AG04449 (cell line): ENCODE data around the gene CADM3.

ENCODE experiments used
- CTCF ChIA-PET: fragments of 350-600 bp; formaldehyde crosslinking; extraction: SDS; loops from one replicate; lab custom pipeline; 2021; ENCODE audit warnings: antibody characterized with exemption; lab: Yijun Ruan, JAX
- POLR2A ChIA-PET: fragments of 400-600, 350-600 bp; formaldehyde crosslinking; extraction: SDS; loops from one replicate; lab custom pipeline; 2020; ENCODE audit warnings: antibody characterized with exemption, inconsistent platforms; lab: Yijun Ruan, JAX
- DNase-seq: peaks from one replicate; pipeline ENCODE4 v3.0.0-alpha.2; 2010; ENCODE audit warnings: low read depth, low spot score
- H3K4me3 ChIP-seq: 2 replicates; pipeline ENCODE4 v1.5.1; 2011; ENCODE audit warnings: low read depth, mild to moderate bottlenecking, control low read depth, low read length
- TF ChIP-seq, protein P1 (sequence below): IDR thresholded peaks from one replicate; pipeline ENCODE4 v1.5.1; 2011; ENCODE audit warnings: mild to moderate bottlenecking, moderate library complexity, low read length, control low read depth, inconsistent platforms; ENCODE audit not compliant: insufficient read depth; ENCODE audit errors: missing control alignments

CADM3 gene

GRCh38 chr1:159199901-159200300 lies 28.5 kb downstream of the CADM3 start:
- POLR2A ChIA-PET = no interaction called here
- DNase-seq = no peak
- CTCF ChIA-PET = interaction anchor here (0.9 to 7.4 kb wide), 3 partner anchors 11 to 690 kb away, joined by 3 to 119 read pairs (median 52); no protein-coding TSS in a partner anchor

DNA sequence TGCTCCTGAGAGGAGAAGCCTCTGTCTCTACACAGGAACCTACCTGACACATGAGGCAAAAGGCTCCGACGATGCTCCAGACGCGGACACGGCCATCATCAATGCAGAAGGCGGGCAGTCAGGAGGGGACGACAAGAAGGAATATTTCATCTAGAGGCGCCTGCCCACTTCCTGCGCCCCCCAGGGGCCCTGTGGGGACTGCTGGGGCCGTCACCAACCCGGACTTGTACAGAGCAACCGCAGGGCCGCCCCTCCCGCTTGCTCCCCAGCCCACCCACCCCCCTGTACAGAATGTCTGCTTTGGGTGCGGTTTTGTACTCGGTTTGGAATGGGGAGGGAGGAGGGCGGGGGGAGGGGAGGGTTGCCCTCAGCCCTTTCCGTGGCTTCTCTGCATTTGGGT lies 29.4 kb downstream of the CADM3 start:
- CTCF ChIA-PET = interaction anchor here (0.9 to 7.4 kb wide), 2 partner anchors 10 to 689 kb away, joined by 3 to 119 read pairs; no protein-coding TSS in a partner anchor
- POLR2A ChIA-PET = no interaction called here
- TF ChIP-seq, protein P1, sequence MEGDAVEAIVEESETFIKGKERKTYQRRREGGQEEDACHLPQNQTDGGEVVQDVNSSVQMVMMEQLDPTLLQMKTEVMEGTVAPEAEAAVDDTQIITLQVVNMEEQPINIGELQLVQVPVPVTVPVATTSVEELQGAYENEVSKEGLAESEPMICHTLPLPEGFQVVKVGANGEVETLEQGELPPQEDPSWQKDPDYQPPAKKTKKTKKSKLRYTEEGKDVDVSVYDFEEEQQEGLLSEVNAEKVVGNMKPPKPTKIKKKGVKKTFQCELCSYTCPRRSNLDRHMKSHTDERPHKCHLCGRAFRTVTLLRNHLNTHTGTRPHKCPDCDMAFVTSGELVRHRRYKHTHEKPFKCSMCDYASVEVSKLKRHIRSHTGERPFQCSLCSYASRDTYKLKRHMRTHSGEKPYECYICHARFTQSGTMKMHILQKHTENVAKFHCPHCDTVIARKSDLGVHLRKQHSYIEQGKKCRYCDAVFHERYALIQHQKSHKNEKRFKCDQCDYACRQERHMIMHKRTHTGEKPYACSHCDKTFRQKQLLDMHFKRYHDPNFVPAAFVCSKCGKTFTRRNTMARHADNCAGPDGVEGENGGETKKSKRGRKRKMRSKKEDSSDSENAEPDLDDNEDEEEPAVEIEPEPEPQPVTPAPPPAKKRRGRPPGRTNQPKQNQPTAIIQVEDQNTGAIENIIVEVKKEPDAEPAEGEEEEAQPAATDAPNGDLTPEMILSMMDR = no peak
- DNase-seq = no peak
- no peak overlapping the region for H3K4me3 ChIP-seq

More at GRCh38 chr1:159199901-159200300, 28.5 kb downstream of the CADM3 start:
- H3K4me3 ChIP-seq = no peak overlapping the region
- TF ChIP-seq, protein P1 = no peak

DNA sequence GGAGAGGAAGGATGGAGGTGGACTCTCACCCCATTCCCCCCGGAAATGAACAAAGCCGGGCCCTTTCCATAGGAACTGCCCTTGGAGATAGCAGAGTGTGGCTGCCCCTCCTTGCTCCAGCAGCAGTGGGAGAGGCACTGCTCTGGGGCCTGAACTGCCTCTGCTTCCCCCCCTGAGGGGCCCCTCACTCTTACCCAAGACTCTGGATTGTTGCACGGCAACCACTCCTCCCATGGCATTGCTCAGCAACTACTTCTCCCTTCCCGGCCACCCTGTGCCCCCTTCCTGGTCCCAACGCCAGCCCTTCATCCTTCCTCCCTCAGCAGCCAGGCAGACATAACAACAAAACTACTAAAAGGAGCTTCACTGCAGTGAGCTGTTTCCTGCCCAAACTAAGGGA lies 30.2 kb downstream of the CADM3 start:
- TF ChIP-seq, protein P1 = no peak
- DNase-seq = no peak
- POLR2A ChIA-PET = no interaction called here
- no peak overlapping the region for H3K4me3 ChIP-seq
- CTCF ChIA-PET = interaction anchor here (0.9 to 3.8 kb wide), 3 partner anchors 11 to 806 kb away, joined by 3 to 34 read pairs (median 3); no protein-coding TSS in a partner anchor

- ChIA-PET CTCF (interaction anchor here (0.9 to 3.8 kb wide), 4 partner anchors 9 to 70 kb away, joined by 3 to 34 read pairs (median 6); no protein-coding TSS in a partner anchor), POLR2A (no interaction called here)
- DNase-seq = no peak
- TF ChIP-seq, protein P1 = no peak
- no peak overlapping the region for H3K4me3 ChIP-seq
Observed at GRCh38 chr1:159203610-159204009, 32.2 kb downstream of the CADM3 start.

GRCh38 chr1:159204161-159205141 lies 33.0 kb downstream of the CADM3 start, which contains the start of gene ACKR1:
Gene ACKR1 (plus strand): TSS chr1:159204875. CDS start chr1:159204960, 85 bp downstream.
- TF ChIP-seq, protein P1 = no peak
- ChIA-PET POLR2A (no interaction called here), CTCF (interaction anchor here (0.9 to 3.8 kb wide), 6 partner anchors 9 to 688 kb away, joined by 3 to 34 read pairs (median 4); no protein-coding TSS in a partner anchor)
- H3K4me3 ChIP-seq = no peak within 1 kb of the TSS
- DNase-seq = no peak

GRCh38 chr1:159205225-159205624 lies 33.8 kb downstream of the CADM3 start:
- TF ChIP-seq, protein P1 = no peak
- DNase-seq = no peak
- no peak overlapping the region for H3K4me3 ChIP-seq
- ChIA-PET CTCF (interaction anchor here (0.6 to 3.8 kb wide), 5 partner anchors 8 to 688 kb away, joined by 3 to 34 read pairs (median 3); no protein-coding TSS in a partner anchor), POLR2A (no interaction called here)
